ENCODE results near the gene GSK3B. TPM values are rescaled to one million over a fixed set of nuclear protein-coding genes. Genes with fewer than 3 reads are reported as not detected.

GSK3B gene
- total RNA-seq, 1 experiment from 2014 or later = 56.6 TPM

- Histone ChIP-seq H3K27me3 (replicated peaks; ENCODE audit: insufficient read depth, low read depth, low read length, poor library complexity) (no peaks in the 10 kb centered on the region), H3K4me3 (ENCODE audit: low read depth, low read length, poor library complexity, severe bottlenecking) (no peak overlapping the region), H3K4me1 (ENCODE audit: insufficient read depth, low read length, poor library complexity, severe bottlenecking) (no peaks in the 10 kb centered on the region), H3K27ac (ENCODE audit: low read depth, low read length, poor library complexity, severe bottlenecking) (no peak overlapping the region), H3K36me3 (ENCODE audit: insufficient read depth, low read length, poor library complexity, severe bottlenecking) (no peaks in the 10 kb centered on the region), H3K9me3 (ENCODE audit: low read depth, low read length, poor library complexity, severe bottlenecking) (no peaks in the 10 kb centered on the region)
- CTCF ChIA-PET = no interaction called here
- no TSS peak for BruUV-seq (replicated peaks)
- intact Hi-C loops (cut with micrococcal nuclease; ENCODE audit: unreplicated experiment) = no loop called here
- no peak for DNase-seq (ENCODE audit: low spot score)
- POLR2A ChIA-PET (ENCODE audit: low non-redundant PET) = no interaction called here
- TF ChIP-seq EZH2 (IDR thresholded peaks at IDR 0.05; ENCODE audit: borderline replicate concordance, low read depth, low read length, poor library complexity, severe bottlenecking) (no peak), CTCF (conservative IDR thresholded peaks at IDR 0.05; ENCODE audit: low read depth, low read length) (no peak)
Observed at GRCh38 chr3:119978554-119979208, 115.6 kb downstream of the GSK3B start.

GRCh38 chr3:119977353-119977752 lies 116.9 kb downstream of the GSK3B start:
- intact Hi-C loops (cut with micrococcal nuclease; ENCODE audit: unreplicated experiment) = no loop called here
- H3K27ac ChIP-seq (ENCODE audit: low read depth, low read length, poor library complexity, severe bottlenecking) = no peak overlapping the region
- no peak for DNase-seq (ENCODE audit: low spot score)
- H3K9me3 ChIP-seq (ENCODE audit: low read depth, low read length, poor library complexity, severe bottlenecking) = no peaks in the 10 kb centered on the region
- no peak overlapping the region for H3K4me3 ChIP-seq (ENCODE audit: low read depth, low read length, poor library complexity, severe bottlenecking)
- TF ChIP-seq CTCF (conservative IDR thresholded peaks at IDR 0.05; ENCODE audit: low read depth, low read length) (no peak), EZH2 (IDR thresholded peaks at IDR 0.05; ENCODE audit: borderline replicate concordance, low read depth, low read length, poor library complexity, severe bottlenecking) (no peak)
- POLR2A ChIA-PET (ENCODE audit: low non-redundant PET) = no interaction called here
- no peaks in the 10 kb centered on the region for H3K36me3 ChIP-seq (ENCODE audit: insufficient read depth, low read length, poor library complexity, severe bottlenecking)
- BruUV-seq (replicated peaks) = no TSS peak
- CTCF ChIA-PET = no interaction called here
- no peaks in the 10 kb centered on the region for H3K4me1 ChIP-seq (ENCODE audit: insufficient read depth, low read length, poor library complexity, severe bottlenecking)
- H3K27me3 ChIP-seq (replicated peaks; ENCODE audit: insufficient read depth, low read depth, low read length, poor library complexity) = no peaks in the 10 kb centered on the region

- ChIA-PET POLR2A (ENCODE audit: low non-redundant PET) (no interaction called here), CTCF (no interaction called here)
- Histone ChIP-seq H3K4me1 (ENCODE audit: insufficient read depth, low read length, poor library complexity, severe bottlenecking) (no peaks in the 10 kb centered on the region), H3K4me3 (ENCODE audit: low read depth, low read length, poor library complexity, severe bottlenecking) (no peak overlapping the region), H3K9me3 (ENCODE audit: low read depth, low read length, poor library complexity, severe bottlenecking) (no peaks in the 10 kb centered on the region), H3K27me3 (replicated peaks; ENCODE audit: insufficient read depth, low read depth, low read length, poor library complexity) (no peaks in the 10 kb centered on the region), H3K36me3 (ENCODE audit: insufficient read depth, low read length, poor library complexity, severe bottlenecking) (no peaks in the 10 kb centered on the region), H3K27ac (ENCODE audit: low read depth, low read length, poor library complexity, severe bottlenecking) (no peak overlapping the region)
- DNase-seq (ENCODE audit: low spot score) = no peak
- no TSS peak for BruUV-seq (replicated peaks)
- no peak for TF ChIP-seq EZH2 (IDR thresholded peaks at IDR 0.05; ENCODE audit: borderline replicate concordance, low read depth, low read length, poor library complexity, severe bottlenecking)
- TF ChIP-seq CTCF (conservative IDR thresholded peaks at IDR 0.05; ENCODE audit: low read depth, low read length) = no peak
- intact Hi-C loops (cut with micrococcal nuclease; ENCODE audit: unreplicated experiment) = no loop called here
Observed at GRCh38 chr3:119976214-119976613, 118.0 kb downstream of the GSK3B start.
